SK-N-MC (cell line): ENCODE data around the gene LAMP5.

Source experiments
- EZH2 ChIP-seq: fragments of 200-600 bp; sonication (generic); IDR thresholded peaks from one replicate; pipeline ENCODE4 v1.6.1; 2017; ENCODE audit warnings: antibody characterized with exemption
- POLR2AphosphoS5 ChIP-seq: IDR thresholded peaks from 2 replicates; pipeline ENCODE4 v1.6.1; 2012; ENCODE audit warnings: mild to moderate bottlenecking, low read depth, low read length, borderline replicate concordance

- TF ChIP-seq EZH2 (no peak), POLR2AphosphoS5 (no peak)
These were observed 37.6 kb downstream of the LAMP5 start for GRCh38 chr20:9551808-9552550.
